DMS114 treated with DMSO at 0.1 percent for 48 hours (cell line): Measurements from ENCODE around the gene IPO13.

Source experiments
- DNase-seq: peaks from one replicate; lab custom pipeline; 2025; ENCODE audit not compliant: unreplicated experiment; lab: John Stamatoyannopoulos, UW

IPO13 gene

DNA sequence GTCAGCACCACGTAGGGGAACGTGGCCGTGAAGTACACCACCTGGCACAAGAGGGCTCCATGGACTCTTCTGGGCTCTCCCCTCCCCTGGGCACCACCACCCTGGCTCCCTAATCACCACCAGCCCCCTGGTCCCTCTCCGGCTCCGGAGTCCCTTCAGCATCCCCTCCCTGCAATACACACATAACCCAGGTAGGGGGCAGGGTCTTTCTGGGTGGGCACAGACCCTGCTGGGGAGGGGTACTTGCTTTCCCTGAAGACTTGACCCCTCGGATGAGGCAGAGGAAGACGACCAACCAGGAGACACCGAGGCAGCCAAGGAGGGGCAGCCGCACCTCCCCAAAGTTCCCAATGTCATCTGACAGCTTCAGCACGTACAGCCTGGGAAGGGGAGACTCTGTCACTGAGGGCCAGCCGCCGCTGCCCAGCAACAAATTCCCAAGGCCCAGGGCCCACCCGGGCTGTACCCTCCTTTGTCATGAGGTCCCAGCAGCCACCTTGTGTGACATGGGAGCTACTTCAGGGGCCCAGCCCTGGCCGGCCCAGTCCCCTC is 55.9 kb downstream of the IPO13 start:
- DNase-seq, result no peak

DNA sequence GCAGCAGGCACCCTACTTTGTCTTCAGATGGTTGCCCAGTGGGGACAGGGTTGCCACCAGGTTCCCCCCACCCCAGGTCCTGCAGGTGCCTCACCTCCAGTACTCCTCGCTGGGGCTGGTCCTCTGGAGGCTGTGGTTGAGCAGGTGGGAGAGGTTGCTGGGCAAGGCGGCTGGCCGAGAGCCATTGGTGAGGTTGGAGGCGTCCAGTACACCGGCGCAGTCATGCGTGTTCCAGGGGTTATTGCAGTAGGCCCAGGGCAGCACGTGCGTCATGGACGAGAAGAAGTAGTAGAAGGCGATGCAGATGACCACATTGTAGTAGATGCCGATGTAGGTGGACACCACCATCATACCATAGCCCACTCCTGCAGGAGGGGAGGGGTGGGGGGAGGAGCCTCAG is 61.5 kb downstream of the IPO13 start:
- DNase-seq, result no peak

DNA sequence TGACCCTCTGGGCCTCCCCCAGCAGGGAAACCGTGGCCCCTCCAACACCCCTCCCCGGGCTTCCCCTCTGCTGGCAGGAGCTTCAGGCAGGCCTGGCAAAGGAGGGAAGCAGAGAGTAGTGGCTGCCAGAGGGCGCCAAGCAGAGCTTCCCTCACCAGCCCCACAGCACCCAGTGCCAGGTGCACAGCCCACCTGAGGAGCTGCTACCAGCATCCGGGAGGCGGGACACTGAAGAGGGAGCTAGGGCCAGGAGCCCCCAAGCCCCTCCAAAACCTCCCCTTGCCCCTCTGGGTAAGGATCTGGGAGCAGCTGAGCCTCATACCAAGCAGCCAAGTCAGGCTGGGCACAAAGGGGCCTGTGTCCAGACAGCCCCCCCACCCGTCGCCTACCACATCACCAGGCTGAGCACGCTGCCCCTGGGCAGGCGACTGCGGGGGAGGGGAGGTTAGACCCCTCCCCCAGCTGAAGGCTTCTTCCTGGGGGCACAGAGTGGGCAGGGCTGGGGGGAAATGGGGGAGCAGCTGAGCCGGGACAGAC is 64.3 kb downstream of the IPO13 start:
- DNase-seq, result no peak

DNA sequence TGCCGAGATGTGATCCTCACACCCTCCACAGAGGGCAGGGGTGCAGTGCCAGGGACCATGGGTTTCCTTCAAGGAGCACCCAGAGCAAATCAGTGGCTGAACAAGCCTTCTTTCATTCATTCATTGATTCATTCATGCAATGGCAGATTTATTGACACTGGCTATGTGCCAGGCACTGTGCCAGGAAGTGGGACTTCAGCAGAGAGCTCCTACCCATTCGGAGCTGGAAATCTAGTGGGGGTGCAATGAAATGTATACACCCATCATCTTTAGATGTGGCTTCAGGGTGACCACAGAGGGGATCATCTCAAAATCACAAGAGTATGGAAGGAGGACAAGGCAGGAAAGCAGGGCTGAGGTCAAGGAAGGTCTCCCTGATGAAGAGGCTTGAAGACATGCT is 65.7 kb downstream of the IPO13 start:
- no peak for DNase-seq

DNA sequence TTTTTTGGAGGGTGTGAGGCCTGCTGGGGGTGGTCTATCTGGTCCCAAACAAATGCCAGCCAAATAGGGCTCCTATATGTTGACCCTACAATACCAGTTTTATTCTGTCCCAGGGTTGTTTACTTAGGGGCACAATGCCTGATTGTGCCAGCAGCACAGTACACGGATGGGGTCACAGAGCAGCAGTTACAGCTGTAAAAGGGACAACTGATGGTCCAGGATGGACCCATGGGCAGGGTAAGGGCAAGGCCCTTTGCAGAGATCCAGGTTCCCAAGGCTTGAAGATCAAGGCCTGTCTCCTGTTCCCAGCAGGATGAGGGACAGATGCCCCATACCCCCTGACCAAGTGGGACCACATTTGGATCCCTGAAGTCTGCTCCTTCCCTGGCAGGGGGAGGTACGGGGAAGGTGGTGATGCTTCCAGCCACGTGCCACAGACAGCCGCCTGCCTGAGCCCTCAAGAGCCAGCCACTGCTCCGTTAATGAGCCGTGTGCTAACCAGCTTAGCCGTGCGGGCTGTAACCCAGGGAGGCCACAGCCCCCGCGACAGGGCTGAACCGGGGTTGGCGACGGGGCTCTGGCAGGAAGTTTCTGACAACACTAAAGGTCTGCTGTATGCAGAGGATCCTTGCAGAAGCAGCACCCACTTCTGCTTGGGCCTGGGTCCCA is 66.3 kb downstream of the IPO13 start:
- DNase-seq, result no peak

DNA sequence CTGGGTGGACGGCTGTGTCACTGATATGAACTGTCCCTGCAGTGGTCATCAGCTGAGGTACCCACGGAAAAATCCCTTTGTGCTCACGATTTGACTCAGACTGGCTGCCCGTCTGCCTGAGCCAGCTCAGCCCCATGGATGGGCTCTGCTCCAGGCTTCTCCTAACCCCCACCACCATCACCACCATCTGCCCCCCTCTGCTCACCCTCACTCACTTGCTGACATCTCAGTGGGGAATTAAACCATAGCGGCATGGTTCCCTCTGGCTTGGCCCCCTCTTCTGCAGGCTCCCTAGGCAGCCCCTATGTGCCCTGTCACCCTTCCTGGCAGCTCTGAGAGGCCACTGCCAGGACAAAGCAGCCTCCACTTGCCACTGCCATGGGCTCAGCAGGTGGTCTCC is 67.2 kb downstream of the IPO13 start:
- no peak for DNase-seq

DNA sequence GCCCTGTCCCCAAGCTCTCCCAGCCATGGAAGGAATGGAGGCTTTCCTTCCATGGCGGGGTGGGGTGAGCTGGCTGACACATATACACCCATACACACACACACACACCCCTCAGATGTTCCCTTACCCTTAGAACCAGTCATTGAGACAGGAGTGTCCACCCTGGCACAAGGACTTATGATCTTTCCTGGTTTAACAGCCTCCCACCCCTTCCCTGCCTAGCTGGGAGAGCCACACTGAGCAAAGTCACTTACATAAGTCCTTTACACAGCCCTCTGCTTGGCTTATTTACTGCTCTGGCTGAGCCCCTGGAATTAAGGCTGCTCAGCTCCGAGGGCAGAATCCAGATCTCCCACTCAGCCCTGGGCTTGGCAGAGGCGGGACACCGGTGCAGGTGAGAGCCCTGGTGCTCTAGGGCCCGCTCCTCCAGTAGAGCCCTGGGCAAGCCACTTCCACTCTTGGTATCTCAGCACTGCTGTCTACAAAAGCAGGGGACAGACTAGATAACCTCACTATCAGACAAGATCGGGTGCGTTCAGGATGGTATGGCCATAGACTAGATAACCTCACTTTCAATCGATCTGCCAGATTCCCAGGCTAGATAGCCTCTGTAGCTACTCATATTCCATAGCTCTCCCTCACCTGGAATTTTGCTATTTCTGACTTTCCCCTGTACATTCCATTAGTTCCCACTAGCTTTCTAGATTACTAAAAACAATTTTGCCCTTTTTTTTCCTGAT is 67.8 kb downstream of the IPO13 start:
- no peak for DNase-seq

DNA sequence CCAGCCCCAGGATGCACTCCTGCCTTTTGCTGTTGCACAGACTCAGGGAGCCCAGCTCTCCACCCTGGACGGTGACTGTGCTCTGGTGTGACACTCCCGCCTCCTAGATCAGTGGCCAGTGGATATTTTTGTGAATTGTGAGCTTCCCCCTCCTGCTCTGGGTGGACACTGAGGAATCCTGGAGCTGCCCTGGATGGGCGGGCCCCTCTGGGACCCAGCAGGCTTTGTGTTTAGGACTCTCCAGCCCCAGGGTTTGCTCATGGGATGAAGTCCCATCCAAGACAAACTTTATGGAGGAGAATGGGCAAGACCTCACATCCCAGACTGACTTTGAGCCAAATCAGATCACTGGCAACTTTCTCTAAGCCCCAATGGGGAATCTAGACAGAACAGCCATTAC is 68.5 kb downstream of the IPO13 start:
- DNase-seq, result no peak

DNA sequence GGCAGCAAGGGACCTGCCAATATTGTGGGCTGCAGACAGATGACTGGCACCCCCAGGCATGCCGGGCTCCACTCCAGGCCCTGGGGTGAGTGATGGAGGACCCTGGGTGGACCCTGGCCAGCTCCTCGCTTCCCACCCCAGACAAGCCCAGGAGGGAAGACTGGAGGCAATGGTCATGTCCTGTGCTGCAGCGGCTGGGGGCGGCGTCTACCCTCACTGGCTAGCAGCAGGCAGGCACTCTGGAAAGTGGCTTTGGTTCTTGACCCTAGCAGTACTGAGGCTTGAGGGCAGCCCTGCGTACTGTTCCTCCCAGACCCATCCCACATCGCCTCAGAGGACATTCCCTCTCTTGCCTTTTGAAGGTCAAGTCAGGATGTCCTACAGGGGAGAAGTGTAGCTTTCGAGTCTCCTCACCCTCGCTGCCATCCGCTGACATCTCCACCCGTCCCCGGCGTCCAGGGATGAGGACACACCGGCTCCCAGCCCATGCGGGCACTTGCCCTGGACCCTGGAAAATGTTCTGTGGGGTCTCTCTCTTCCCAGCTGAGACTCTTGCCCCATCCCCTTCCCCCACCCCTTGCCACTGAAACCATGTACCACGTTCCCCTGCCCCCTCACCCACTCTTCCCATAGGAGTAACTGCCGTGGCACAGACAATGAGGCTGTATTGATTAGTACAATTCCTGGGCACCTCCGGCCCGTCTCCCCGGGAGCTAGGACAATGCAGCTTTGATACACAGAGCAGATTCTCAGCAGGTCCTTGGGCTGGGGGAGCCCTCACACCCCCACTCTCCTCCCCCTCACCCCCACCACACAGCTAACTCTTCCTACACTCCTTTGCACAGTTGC is 69.5 kb downstream of the IPO13 start:
- no peak for DNase-seq

DNA sequence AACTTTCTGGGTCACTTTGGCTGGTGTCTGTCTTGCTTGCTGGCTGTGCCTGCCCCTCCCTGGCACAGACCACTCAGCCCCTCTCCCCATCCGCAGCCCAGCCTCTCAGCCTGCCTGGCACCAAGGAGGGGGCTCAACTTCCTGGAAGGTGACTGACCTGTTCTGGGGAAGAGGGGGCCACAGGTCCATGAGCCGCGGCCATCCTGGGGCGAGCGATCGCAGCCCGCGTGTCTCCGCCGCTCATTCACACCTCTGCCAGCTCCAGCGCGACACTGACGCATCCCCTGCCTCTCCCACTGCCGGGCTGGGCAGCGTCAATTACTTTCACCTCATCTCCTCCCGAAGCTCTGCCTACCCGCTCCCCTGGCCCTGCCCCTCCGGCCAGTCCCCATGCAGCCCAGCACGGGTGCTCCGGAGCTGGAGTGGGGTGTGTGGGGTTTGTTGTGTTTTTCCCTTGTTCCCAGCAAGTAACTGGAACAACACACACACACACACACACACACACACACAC is 70.2 kb downstream of the IPO13 start:
- no peak for DNase-seq
